ENCODE results near the gene SMIM33.
"Not testable (repeated sequence)": the region's sequence is repeated elsewhere in the genome, so short reads cannot be mapped to it uniquely, and the experiment has no call there.

SMIM33 gene

GRCh38 chr5:139472386-139473030 lies 1.7 kb downstream of the SMIM33 start:
- H3K27ac ChIP-seq = peak overlapping the region; percentile 88
- peak overlapping the region; percentile 73 for H3K9ac ChIP-seq
- no peaks in the 10 kb centered on the region for H4K20me1 ChIP-seq
- H3K4me2 ChIP-seq = peak overlapping the region; percentile 88
- H3K9me3 ChIP-seq = no peaks in the 10 kb centered on the region
- no peak overlapping the region for H3K4me3 ChIP-seq
- no peak for TF ChIP-seq Cebpa-rat (IDR thresholded peaks at IDR 0.05)
- H3K27me3 ChIP-seq = no peaks in the 10 kb centered on the region
- H3K36me3 ChIP-seq = peaks cover 2% of the 10 kb centered on the region; the same call in 1 of the 2 replicates
- peaks cover 94% of the 10 kb centered on the region for H3K4me1 ChIP-seq

- Histone ChIP-seq H3K9me3 (no peaks in the 10 kb centered on the region), H3K27me3 (no peaks in the 10 kb centered on the region), H3K36me3 (peaks cover 6% of the 10 kb centered on the region; the same call in 1 of the 2 replicates), H4K20me1 (no peaks in the 10 kb centered on the region), H3K9ac (peak overlapping the region; percentile 73), H3K27ac (peak overlapping the region; percentile 88), H3K4me2 (peak overlapping the region; percentile 88), H3K4me1 (peaks cover 100% of the 10 kb centered on the region), H3K4me3 (no peak overlapping the region; the same call in 1 of the 2 replicates)
- no peak for TF ChIP-seq Cebpa-rat (IDR thresholded peaks at IDR 0.05)
Observed at GRCh38 chr5:139473105-139473504, 2.3 kb downstream of the SMIM33 start.

DNA sequence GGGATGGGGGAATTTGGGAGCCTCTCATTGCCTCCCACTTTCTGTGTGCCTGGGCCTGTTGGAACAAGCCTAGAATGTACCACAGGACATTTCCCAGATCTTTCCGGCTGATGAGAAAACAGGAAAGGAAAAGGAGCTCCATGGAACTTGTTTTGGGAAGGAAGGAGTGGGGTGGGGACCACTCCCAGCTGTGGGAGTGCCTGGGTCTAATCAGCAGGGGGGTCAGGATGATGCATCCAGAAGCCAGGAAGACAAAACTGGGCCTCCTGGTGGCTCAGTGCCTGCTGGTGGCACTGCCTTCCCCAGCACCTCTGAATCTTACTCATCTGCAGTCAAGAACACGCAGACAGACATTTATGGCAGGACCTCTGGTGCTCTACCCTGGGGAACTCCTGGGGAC lies 2.8 kb downstream of the SMIM33 start:
- Histone ChIP-seq H3K4me1 (peaks cover 100% of the 10 kb centered on the region), H3K36me3 (peaks cover 6% of the 10 kb centered on the region; the same call in 1 of the 2 replicates), H3K27ac (peak overlapping the region; percentile 88), H4K20me1 (no peaks in the 10 kb centered on the region), H3K9me3 (no peaks in the 10 kb centered on the region), H3K4me3 (peak overlapping the region; percentile 44; the same call in 1 of the 2 replicates), H3K27me3 (no peaks in the 10 kb centered on the region), H3K4me2 (peak overlapping the region; percentile 88), H3K9ac (peak overlapping the region; percentile 73)
- no peak for TF ChIP-seq Cebpa-rat (IDR thresholded peaks at IDR 0.05)

DNA sequence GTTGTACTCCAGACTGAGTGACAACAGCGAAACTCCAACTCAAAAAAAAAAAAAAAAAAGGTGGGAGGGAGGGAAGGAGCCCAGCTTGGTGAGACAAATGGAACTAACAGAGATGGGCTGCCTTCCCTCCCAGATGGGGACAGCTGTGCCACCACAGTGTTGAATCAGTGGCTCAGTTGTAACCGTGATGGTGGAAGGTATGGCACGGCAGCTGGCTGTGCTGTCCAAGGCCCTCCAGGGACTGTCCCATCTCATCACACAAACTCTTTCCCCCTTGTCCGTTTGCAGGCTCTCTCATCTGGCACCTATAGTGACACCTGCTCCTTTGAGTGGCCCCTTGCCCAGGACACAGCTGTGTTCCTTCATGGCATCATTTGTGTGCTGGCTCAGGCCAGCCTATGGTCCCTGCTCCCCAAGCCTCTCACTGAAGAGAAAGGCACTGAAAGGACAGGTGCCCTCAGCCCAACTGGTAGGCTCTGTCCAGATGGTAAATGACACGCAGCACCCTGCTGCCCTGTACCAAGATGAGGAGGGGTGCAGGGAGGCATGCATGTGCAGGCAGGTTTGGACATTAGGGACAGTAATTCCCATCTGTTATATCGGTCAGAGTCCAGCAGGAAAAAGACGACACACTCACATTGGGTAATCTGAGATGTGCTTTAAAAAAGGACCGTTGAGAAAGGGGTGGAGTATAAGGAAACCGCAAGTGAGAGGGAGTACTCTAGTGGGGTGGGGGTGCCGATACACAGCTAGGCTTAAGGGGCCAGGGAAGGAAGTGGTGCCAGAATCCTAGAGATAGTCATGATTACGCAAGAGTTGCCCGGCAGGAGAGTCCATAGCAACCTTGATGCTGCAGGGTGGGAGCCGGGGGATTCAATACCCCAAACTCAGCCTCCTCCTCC lies 4.3 kb downstream of the SMIM33 start:
- H3K4me3 ChIP-seq = peak overlapping the region; percentile 44
- H3K9me3 ChIP-seq = no peaks in the 10 kb centered on the region
- peak overlapping the region; percentile 88 for H3K4me2 ChIP-seq
- peaks cover 6% of the 10 kb centered on the region; the same call in 1 of the 2 replicates for H3K36me3 ChIP-seq
- no peaks in the 10 kb centered on the region for H3K27me3 ChIP-seq
- peak overlapping the region; percentile 88 for H3K27ac ChIP-seq
- peaks cover 100% of the 10 kb centered on the region for H3K4me1 ChIP-seq
- no peaks in the 10 kb centered on the region for H4K20me1 ChIP-seq
- H3K9ac ChIP-seq = peak overlapping the region; percentile 73
- TF ChIP-seq Cebpa-rat (IDR thresholded peaks at IDR 0.05) = peak; percentile 99

DNA sequence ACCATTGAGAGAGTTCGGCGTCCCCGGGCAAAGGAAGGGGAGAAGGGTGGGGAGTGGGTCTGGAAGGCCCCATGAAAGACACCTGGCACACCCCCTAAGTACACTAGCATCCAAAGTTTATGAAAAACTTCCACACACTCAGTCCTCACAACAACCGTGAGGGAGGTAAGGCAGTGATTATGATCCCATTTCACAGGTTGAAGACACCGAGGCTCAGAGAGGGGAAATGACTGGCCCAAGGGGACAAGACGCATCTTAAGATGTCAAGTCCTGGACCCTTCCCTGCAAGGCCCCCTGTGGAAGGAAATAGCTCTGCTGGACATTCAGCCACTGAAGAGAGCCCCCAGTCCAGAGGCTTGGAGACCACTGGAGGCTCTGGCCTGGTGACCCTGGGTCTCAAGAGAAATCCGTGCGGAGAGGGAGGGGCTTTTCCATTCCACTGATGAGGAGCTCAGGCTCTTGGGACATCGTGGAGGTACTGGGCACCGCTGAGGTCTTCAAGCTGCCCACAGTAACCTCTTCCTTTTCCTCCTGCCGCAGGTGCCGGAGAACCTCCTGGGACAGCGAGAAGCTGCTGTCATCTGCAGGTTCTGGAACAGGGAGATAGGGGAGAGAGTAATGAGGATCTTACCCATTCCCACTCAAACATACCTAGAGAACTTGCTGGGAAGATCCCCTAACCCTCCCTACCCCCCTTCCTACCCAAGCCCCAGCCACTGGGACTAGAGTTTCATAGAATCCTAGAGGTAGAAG lies 5.2 kb downstream of the SMIM33 start:
- H3K9me3 ChIP-seq = no peaks in the 10 kb centered on the region
- peak overlapping the region; percentile 88 for H3K4me2 ChIP-seq
- no peak for TF ChIP-seq Cebpa-rat (IDR thresholded peaks at IDR 0.05)
- peak overlapping the region; percentile 88 for H3K27ac ChIP-seq
- H3K36me3 ChIP-seq = peaks cover 6% of the 10 kb centered on the region; the same call in 1 of the 2 replicates
- peak overlapping the region; percentile 36; the same call in 1 of the 2 replicates for H3K9ac ChIP-seq
- peak overlapping the region; percentile 44 for H3K4me3 ChIP-seq
- no peaks in the 10 kb centered on the region for H3K27me3 ChIP-seq
- peaks cover 100% of the 10 kb centered on the region for H3K4me1 ChIP-seq
- H4K20me1 ChIP-seq = no peaks in the 10 kb centered on the region

DNA sequence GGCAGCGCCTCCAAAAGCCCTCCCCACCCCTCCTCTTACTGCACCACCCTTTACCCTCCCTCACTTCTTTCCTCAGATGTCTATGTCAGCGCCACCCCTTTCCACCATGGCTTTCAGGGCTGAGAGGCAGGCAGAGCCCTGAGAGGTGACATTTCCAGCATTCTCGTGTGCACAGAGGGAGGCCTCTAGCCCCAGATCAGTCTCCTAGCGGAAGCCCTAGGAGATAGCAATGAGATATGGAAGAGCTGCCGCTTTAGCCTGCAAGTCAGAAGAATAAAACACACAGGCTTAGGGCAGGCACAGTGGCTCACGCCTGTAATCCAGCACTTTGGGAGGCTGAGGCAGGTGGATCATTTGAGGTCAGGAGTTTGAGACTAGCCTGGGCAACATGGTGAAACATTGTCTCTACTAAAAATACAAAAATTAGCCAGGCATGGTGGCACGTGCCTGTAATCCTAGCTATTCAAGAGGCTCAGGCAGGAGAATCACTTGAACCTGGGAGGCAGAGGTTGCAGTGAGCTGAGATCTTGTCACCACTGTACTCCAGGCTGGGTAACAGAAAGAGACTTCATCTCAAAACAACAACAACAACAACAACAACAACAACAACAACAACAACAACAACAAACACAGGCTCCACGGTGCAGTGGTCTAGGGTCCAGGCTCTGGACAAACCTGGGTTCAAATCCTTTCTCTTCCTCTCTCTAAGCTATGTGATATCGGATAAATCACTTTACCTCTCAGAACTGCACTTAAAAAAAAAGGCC lies 8.0 kb downstream of the SMIM33 start:
- H3K36me3 ChIP-seq, H3K4me3 ChIP-seq, H4K20me1 ChIP-seq, H3K27me3 ChIP-seq, H3K9ac ChIP-seq, H3K9me3 ChIP-seq: not testable (repeated sequence)
- Histone ChIP-seq H3K4me1 (peaks cover 100% of the 10 kb centered on the region), H3K4me2 (peak overlapping the region; percentile 88), H3K27ac (peak overlapping the region; percentile 59; the same call in 1 of the 2 replicates)

GRCh38 chr5:139479729-139480128 lies 8.9 kb downstream of the SMIM33 start:
- not testable (repeated sequence) for H3K9me3 ChIP-seq, H3K9ac ChIP-seq, H3K27ac ChIP-seq, H3K4me3 ChIP-seq, H3K27me3 ChIP-seq, H3K36me3 ChIP-seq, H4K20me1 ChIP-seq
- peak overlapping the region; percentile 99; the same call in 1 of the 2 replicates for H3K4me2 ChIP-seq
- H3K4me1 ChIP-seq = peaks cover 100% of the 10 kb centered on the region

- no peaks in the 10 kb centered on the region for H3K27me3 ChIP-seq
Observed at GRCh38 chr5:139481122-139481533, 10.3 kb downstream of the SMIM33 start.

GRCh38 chr5:139481580-139482049 lies 10.8 kb downstream of the SMIM33 start:
- H3K4me2 ChIP-seq = peak overlapping the region; percentile 99
- H3K9ac ChIP-seq = peak overlapping the region; percentile 82
- no peak for TF ChIP-seq Cebpa-rat (IDR thresholded peaks at IDR 0.05)
- H3K36me3 ChIP-seq = peaks cover 6% of the 10 kb centered on the region; the same call in 1 of the 2 replicates
- H3K4me1 ChIP-seq = peaks cover 86% of the 10 kb centered on the region
- peak overlapping the region; percentile 68 for H3K4me3 ChIP-seq
- no peaks in the 10 kb centered on the region for H4K20me1 ChIP-seq
- H3K27ac ChIP-seq = peak overlapping the region; percentile 90
- no peaks in the 10 kb centered on the region for H3K27me3 ChIP-seq
- no peaks in the 10 kb centered on the region for H3K9me3 ChIP-seq

More at GRCh38 chr5:139481122-139481533, 10.3 kb downstream of the SMIM33 start:
- H4K20me1 ChIP-seq = no peaks in the 10 kb centered on the region
- H3K4me1 ChIP-seq = peaks cover 91% of the 10 kb centered on the region
- H3K9me3 ChIP-seq = no peaks in the 10 kb centered on the region
- no peak for TF ChIP-seq Cebpa-rat (IDR thresholded peaks at IDR 0.05)
- peak overlapping the region; percentile 68 for H3K4me3 ChIP-seq
- peaks cover 6% of the 10 kb centered on the region; the same call in 1 of the 2 replicates for H3K36me3 ChIP-seq
- H3K4me2 ChIP-seq = peak overlapping the region; percentile 99
- H3K27ac ChIP-seq = peak overlapping the region; percentile 90
- peak overlapping the region; percentile 82 for H3K9ac ChIP-seq
